Osteoblast (primary cell): ENCODE measurements around the gene FRAS1. TPM values are rescaled to one million over a fixed set of nuclear protein-coding genes. Genes with fewer than 3 reads are reported as not detected.

Experiments
- DNase-seq: peaks from one replicate; pipeline ENCODE4 v3.0.0; 2011; ENCODE audit warnings: low spot score, mixed read lengths; ENCODE audit not compliant: insufficient read length; ENCODE audit errors: missing footprints
- H2AFZ ChIP-seq: 2 replicates; pipeline ENCODE4 v1.6.0; 2011; ENCODE audit warnings: mild to moderate bottlenecking, low read length
- H3K27ac ChIP-seq: 2 replicates; pipeline ENCODE4 v1.5.1; 2011; ENCODE audit warnings: mild to moderate bottlenecking, low read depth, low read length, moderate library complexity
- H3K27me3 ChIP-seq: 2 replicates; pipeline ENCODE4 v1.6.0; 2012; ENCODE audit warnings: mild to moderate bottlenecking, control low read depth, inconsistent platforms, low read length, moderate library complexity; ENCODE audit not compliant: insufficient read depth
- H3K36me3 ChIP-seq: 2 replicates; pipeline ENCODE4 v1.5.1; 2011; ENCODE audit warnings: mild to moderate bottlenecking, low read length, control low read depth, moderate library complexity; ENCODE audit not compliant: insufficient read depth
- H3K4me1 ChIP-seq: 2 replicates; pipeline ENCODE4 v1.5.1; 2011; ENCODE audit warnings: mild to moderate bottlenecking, low read length, control low read depth, moderate library complexity; ENCODE audit not compliant: insufficient read depth
- H3K4me2 ChIP-seq: 2 replicates; pipeline ENCODE4 v1.6.0; 2011; ENCODE audit warnings: mild to moderate bottlenecking, low read length; ENCODE audit not compliant: insufficient read depth
- H3K4me3 ChIP-seq: fragments of 200-600 bp; sonication (generic); 3 replicates; pipeline ENCODE4 v1.5.1; 2012; ENCODE audit warnings: mild to moderate bottlenecking, low read length, inconsistent platforms; ENCODE audit not compliant: insufficient read depth
- H3K79me2 ChIP-seq: 2 replicates; pipeline ENCODE4 v1.6.0; 2012; ENCODE audit warnings: mild to moderate bottlenecking, low read length, control low read depth, inconsistent platforms; ENCODE audit not compliant: insufficient read depth
- H3K9me3 ChIP-seq: 2 replicates; pipeline ENCODE4 v1.5.1; 2011; ENCODE audit warnings: low read depth, low read length, control low read depth
- H4K20me1 ChIP-seq: 2 replicates; pipeline ENCODE4 v1.6.0; 2012; ENCODE audit warnings: mild to moderate bottlenecking, low read length, control low read depth; ENCODE audit not compliant: insufficient read depth
- total RNA-seq: library from RNA; depleted of rRNA; stranded (reverse); fragments of >200 nt; gene quantifications from 2 replicates; pipeline ENCODE4 v1.2.3, GENCODE V29; 2012
- TF ChIP-seq, protein P1 (sequence below): IDR thresholded peaks from 2 replicates; pipeline ENCODE4 v1.5.1; 2011; ENCODE audit warnings: mild to moderate bottlenecking, low read depth, low read length, moderate library complexity; ENCODE audit errors: extremely low read depth

The FRAS1 gene
- total RNA-seq, 1 donor = 5.1 TPM

DNA sequence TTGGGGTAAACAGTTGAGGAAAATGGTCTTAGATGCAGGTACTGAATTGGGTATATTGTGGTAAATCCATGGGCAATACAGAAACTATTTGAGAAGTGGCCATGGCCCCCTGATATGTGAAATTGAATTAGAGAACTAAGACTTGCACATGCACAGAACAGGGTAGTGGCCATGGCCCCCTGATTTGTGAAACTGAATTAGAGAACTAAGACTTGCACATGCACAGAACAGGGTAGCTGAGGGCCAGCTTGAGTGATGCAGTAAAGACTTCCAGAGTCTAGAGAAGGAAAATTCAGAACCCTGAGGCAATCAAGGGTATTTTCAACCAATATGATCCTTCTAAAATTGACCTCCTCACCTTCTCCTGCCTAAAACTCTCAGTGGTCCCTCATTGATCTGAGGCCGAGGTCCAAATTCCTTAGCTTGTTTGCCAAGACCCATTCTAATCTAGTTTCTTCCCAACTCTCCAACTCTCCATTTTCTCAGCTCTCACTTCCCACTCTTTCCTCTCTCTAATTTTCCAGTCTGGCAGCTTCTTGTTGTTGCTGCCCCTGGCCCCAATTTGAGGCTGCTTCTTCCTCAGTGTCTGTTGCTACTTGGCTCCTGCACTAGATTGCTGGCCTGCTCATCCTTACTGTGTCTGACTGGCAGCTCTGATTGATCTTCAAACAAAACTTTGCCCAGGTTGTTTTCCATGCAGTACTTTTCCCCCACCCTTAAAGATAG lies 72.4 kb downstream of the FRAS1 start:
- Histone ChIP-seq H3K36me3 (no peaks in the 10 kb centered on the region), H3K4me1 (peaks cover 5% of the 10 kb centered on the region), H3K9me3 (no peaks in the 10 kb centered on the region), H2AFZ (no peak overlapping the region), H3K27ac (no peak overlapping the region), H3K79me2 (no peaks in the 10 kb centered on the region), H3K27me3 (no peaks in the 10 kb centered on the region), H4K20me1 (no peaks in the 10 kb centered on the region), H3K4me2 (no peak overlapping the region), H3K4me3 (no peak overlapping the region)
- TF ChIP-seq, protein P1, sequence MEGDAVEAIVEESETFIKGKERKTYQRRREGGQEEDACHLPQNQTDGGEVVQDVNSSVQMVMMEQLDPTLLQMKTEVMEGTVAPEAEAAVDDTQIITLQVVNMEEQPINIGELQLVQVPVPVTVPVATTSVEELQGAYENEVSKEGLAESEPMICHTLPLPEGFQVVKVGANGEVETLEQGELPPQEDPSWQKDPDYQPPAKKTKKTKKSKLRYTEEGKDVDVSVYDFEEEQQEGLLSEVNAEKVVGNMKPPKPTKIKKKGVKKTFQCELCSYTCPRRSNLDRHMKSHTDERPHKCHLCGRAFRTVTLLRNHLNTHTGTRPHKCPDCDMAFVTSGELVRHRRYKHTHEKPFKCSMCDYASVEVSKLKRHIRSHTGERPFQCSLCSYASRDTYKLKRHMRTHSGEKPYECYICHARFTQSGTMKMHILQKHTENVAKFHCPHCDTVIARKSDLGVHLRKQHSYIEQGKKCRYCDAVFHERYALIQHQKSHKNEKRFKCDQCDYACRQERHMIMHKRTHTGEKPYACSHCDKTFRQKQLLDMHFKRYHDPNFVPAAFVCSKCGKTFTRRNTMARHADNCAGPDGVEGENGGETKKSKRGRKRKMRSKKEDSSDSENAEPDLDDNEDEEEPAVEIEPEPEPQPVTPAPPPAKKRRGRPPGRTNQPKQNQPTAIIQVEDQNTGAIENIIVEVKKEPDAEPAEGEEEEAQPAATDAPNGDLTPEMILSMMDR = no peak
- DNase-seq = no peak

DNA sequence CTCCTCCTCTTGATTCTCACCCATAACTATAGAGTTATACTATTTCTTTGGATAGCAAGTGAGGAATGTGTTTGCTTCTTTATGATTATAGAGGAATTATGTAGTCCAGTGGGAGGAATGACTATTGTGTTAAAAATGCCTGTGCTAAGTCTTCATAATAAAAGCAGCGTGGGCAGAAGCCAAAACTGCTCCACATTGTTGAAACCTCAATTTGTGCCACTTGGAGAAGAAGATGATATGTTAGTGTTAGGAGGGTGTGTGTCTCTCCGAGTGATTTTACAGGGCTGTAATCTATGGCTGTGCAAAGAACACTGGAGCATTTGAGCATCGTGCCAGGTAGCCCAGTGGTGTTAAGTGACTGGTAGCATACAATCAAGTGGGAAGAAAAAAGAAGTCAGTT lies 74.3 kb downstream of the FRAS1 start:
- no peaks in the 10 kb centered on the region for H3K36me3 ChIP-seq
- H3K4me1 ChIP-seq = peaks cover 5% of the 10 kb centered on the region
- H3K79me2 ChIP-seq = no peaks in the 10 kb centered on the region
- no peaks in the 10 kb centered on the region for H4K20me1 ChIP-seq
- H3K4me3 ChIP-seq = no peak overlapping the region
- H3K27me3 ChIP-seq = no peaks in the 10 kb centered on the region
- H3K27ac ChIP-seq = no peak overlapping the region
- no peaks in the 10 kb centered on the region for H3K9me3 ChIP-seq
- H2AFZ ChIP-seq = no peak overlapping the region
- DNase-seq = no peak
- TF ChIP-seq, protein P1 = no peak
- H3K4me2 ChIP-seq = peak overlapping the region; percentile 10

DNA sequence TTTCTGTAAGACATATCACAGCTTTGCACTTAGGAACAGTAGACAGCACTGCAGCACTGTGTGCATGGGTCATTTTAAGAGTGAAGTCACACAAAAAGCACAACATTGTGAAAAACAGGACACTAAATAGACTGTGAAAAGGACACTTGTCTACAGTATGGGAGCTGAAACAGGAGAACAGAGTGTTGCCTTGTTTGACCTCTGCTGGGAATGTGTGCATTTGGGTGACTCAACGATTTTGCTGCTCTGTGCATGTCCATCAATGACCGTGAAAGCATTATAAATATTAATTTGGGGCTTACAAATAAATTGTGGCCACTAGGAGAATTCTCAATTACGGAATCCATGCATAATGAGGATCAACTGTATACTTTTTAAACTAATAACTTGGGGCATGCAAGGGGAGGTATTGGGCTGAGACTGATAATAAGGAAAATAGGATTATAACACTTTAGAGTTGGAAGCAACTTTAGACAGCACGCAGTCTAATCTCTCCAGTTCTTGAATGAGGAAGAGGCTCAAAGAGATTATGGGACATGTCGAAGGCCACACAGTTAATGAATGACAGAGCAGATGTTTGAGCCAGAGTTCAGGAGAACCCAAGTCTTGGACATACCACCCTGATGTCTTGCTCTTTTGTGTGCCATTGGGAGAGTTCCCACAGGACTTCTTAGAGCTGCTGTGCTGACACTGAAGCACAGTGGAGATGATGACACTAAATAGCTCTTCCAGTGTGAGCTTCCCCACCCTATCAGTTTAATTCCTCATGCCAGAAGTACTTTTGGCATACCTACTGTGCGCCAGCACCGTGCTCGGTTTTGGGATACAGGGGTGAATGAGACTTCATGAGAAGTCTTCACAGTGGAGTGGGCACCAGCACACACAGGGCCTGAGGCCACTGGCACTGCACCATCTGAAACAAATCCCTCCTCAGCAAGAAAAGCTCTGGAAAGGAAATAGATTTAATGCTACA lies 79.3 kb downstream of the FRAS1 start:
- TF ChIP-seq, protein P1 = no peak
- no peak for DNase-seq
- no peaks in the 10 kb centered on the region for H4K20me1 ChIP-seq
- H2AFZ ChIP-seq = no peak overlapping the region
- peaks cover 5% of the 10 kb centered on the region for H3K4me1 ChIP-seq
- H3K36me3 ChIP-seq = no peaks in the 10 kb centered on the region
- H3K79me2 ChIP-seq = no peaks in the 10 kb centered on the region
- no peak overlapping the region for H3K4me2 ChIP-seq
- no peak overlapping the region for H3K4me3 ChIP-seq
- no peak overlapping the region for H3K27ac ChIP-seq
- no peaks in the 10 kb centered on the region for H3K9me3 ChIP-seq
- H3K27me3 ChIP-seq = no peaks in the 10 kb centered on the region

DNA sequence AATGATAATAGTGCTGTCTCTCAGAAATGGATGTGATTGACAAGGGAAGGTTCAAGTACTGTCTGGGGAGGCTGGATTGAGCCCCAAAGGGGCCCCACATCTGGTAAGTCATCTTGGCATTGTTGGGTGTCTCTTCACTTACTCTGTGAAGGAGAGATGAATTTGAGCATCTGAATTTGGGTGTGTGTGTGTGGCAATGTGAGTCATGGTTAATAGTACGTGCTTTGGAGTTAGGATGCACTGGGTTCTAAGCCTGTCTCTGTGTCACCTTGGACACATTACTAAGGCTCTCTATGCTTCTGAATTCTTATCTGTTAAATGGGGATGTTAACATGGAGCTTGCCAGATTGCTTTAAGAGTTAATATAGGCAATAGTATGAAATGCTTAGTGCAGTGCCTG lies 80.4 kb downstream of the FRAS1 start:
- TF ChIP-seq, protein P1 = no peak
- no peak overlapping the region for H3K4me3 ChIP-seq
- H3K79me2 ChIP-seq = no peaks in the 10 kb centered on the region
- H3K9me3 ChIP-seq = no peaks in the 10 kb centered on the region
- no peaks in the 10 kb centered on the region for H3K36me3 ChIP-seq
- H4K20me1 ChIP-seq = no peaks in the 10 kb centered on the region
- no peak for DNase-seq
- H3K4me2 ChIP-seq = no peak overlapping the region
- H2AFZ ChIP-seq = no peak overlapping the region
- H3K27me3 ChIP-seq = no peaks in the 10 kb centered on the region
- no peaks in the 10 kb centered on the region for H3K4me1 ChIP-seq
- no peak overlapping the region for H3K27ac ChIP-seq
